Anterior cingulate cortex (tissue), 58 donors: ENCODE measurements around the gene ITCH.

Source experiments
- DNase-seq, 58 donors: peaks; one replicate each; lab custom pipeline; 2025; lab: John Stamatoyannopoulos, UW

ITCH gene

GRCh38 chr20:34522969-34523871 lies 160.1 kb downstream of the ITCH start:
- DNase-seq: peak in 36 of 58 donors; percentile 13 to 67 (median 29)

DNA sequence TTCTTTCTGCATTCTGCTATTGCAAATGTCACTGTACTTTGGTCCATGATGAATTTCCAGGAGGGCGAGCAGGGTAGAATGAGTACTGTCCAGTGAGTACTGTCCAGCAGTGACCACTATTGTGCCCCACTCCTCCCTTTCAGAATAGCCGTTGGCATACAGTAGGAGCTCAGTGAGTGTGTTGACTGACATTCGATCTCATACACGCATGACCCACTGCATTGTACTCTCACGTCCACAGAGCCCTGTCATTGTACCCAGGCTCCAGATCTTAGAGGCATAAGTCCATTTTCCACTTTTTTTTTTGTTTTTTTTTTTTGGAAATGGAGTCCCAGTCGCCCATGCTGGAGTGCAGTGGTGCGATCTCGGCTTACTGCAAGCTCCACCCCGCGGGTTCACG lies 161.4 kb downstream of the ITCH start:
- DNase-seq: peak in 2 of 58 donors; percentile 23 to 64

DNA sequence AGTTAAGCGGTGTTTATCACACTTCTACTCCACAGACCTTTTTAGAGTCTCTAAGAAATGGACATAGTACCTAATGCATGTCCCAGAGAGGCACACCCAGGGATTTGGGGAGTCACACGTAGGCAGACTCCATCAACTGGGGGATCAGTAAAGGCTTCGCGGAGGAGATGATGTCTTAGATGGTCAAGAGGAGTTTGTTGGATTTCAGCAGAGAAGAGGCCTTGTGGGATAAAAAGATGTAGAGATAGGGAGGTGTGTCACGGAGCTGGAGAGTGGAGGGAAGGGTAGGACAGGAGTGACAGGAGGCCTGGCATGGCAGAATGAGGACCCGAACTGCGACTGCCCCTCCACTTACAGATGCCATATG lies 162.3 kb downstream of the ITCH start:
- DNase-seq: peak in 1 of 58 donors; percentile 30

DNA sequence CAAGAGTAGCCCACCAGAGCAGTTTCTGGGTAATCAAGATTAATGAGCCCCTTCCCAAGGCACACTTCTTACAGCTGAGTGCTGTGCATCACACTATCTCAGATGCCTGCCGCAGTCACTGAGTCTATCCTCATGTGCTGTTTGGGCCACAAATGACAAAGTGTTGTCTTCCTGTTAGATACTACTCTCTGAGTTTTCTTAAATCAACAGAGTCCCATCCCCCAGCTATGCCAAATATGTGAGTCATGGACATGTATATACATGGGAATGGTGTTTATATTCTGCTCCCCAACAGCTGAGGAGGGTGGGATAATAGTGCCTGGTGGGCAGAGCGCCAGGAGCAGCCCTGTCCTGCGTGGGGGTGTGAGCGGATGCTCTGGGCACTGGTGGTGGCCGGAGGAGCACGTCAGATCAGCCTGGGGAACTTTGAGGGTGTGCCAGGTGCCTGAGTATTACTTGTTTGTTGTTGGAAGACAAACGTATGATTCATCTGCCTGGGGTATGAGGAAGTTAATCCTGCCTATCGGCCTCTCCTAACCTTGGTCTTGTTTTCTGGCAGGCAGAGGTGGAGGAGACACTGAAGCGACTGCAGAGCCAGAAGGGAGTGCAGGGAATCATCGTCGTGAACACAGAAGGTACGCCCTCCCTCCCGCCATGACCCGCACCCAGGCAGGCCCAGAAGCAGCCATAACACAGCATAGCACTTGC lies 162.8 kb downstream of the ITCH start:
- peak in 31 of 58 donors; percentile 8 to 83 (median 44) for DNase-seq

- no peak for DNase-seq
These were observed 163.4 kb downstream of the ITCH start for GRCh38 chr20:34526466-34526865.

DNA sequence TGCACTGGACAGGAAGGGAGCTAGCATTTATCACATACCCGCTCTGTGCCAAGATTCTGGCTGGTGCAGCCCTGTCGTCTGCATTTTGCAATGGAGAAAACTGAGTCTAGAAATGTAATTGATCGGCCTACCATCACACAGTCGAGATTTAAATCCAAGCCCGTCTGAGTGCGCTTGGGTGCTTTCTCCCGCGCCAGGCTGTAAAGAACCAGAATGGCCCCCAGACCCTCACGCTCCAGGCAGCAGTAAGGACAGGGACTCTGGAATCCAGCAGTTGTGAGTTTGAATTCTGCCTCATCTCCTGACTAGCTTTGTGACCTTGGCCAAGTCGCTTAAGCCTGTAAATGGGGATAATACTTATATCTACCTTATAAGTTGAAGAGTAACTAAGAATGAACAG lies 163.9 kb downstream of the ITCH start:
- DNase-seq: no peak

DNA sequence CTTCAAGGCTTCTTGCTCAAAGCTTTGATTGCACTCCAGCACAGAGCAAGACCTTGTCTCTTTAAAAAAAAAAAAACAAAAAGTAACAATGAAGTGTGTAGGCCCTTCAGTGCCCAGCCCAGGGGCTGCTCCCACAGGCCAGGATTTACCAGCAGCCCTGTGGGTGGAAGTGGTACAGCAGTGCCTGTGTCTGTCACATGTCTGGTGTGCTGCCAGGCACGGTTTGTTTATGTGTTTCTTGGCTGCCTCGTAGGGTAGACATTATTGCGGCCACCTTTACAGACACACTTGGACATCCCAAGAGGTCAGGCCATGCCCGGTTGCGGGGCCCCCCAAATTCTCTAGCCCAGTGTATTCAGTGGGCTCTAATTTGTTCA lies 165.8 kb downstream of the ITCH start:
- peak in 37 of 58 donors; percentile 10 to 72 (median 30) for DNase-seq

DNA sequence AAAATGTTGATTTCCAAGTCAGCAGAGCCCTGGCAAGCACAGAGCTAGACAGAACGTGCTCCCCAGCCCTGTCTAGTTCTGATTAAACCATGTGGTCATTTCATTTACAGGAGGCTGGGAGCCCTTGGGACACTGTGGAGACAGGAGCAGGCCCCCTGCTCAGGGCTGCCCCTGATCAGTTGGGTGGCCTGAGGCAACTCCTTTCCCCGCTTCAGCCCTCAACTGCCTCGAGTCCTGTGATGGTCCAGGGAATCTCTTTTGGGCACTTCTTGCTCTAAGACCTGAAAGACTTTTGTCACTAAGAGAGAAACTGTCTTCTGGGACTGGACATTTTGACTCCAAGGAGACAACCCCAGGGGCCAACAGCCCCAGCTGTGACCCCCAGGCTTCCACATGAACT lies 166.7 kb downstream of the ITCH start:
- DNase-seq: no peak

DNA sequence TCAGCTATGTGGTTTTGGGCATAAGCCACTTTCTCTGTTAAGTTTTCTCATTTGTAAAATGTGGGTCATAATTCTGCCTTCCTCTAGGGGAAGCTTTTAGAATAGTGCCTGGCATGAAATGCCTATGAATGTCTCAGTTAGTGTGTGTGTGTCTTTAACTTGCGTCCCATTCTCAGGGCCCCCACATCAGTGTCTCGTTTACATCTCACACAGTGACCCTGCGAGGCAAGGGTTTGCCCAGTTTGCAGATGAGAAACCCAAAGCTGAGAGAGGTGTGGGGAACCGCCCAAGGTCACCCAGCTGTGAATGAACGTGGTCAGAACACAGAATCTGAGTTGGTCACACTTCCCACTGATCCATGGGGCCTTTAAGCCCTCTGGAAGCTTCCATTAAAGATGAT lies 167.3 kb downstream of the ITCH start:
- DNase-seq: no peak

GRCh38 chr20:34531608-34532265 lies 168.7 kb downstream of the ITCH start:
- no peak for DNase-seq

DNA sequence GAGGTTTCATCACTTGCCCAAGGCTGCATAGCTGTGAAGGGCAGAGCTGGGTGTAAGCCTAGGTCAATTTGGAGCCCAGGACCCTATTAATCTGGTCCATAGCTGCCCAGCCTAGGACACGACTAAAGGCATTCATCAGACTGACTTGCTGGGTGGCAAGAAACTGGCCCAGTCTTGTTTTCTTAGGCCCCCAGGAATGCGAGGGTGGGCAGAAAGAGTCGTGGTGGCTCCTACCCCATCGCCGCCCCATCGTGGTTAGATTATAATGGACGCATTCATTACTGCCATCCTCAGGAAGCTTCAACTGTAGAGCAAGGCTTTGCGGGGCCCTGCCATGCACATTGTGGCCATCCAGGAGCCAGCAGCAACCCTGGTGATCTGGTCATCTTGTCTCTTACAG lies 169.2 kb downstream of the ITCH start:
- DNase-seq: peak in 1 of 58 donors; percentile 18

- DNase-seq: no peak
These were observed 169.7 kb downstream of the ITCH start for GRCh38 chr20:34532756-34533155.

GRCh38 chr20:34534391-34535165 lies 171.5 kb downstream of the ITCH start:
- no peak for DNase-seq

- DNase-seq: peak in 10 of 58 donors; percentile 11 to 38 (median 18)
These were observed 172.3 kb downstream of the ITCH start for GRCh38 chr20:34535301-34535840.

- DNase-seq: peak in 1 of 58 donors; percentile 38
These were observed 172.8 kb downstream of the ITCH start for GRCh38 chr20:34535857-34536256.

DNA sequence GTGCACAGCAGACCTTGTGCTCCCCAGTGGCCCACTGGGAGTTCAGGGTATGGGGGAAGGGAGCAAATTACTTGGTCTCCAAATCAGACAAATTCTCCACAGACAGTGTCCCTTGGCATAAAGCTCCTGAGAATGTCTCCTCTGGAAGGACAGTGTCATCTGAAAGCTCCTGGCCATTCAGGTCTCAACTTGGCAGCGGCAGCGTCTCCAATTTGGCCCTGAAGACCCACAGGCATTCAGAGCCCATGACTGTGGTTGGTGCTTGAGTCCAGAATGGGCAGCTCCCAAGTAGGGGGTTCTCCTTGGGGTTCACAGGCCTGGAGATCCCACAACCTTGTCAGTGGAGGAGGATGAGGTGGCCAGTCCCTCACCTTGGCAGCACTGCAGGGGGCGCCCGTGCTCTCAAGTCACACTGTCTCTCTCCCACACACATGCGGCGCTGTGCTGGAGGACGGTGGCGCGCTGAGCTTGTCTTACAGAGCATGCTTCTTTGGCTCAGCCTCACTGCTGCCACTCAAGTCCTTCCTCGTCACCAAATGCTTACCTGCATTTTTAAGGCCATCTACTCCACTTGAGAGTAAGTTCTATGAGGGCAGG lies 173.8 kb downstream of the ITCH start:
- DNase-seq: peak in 31 of 58 donors; percentile 9 to 62 (median 28)

DNA sequence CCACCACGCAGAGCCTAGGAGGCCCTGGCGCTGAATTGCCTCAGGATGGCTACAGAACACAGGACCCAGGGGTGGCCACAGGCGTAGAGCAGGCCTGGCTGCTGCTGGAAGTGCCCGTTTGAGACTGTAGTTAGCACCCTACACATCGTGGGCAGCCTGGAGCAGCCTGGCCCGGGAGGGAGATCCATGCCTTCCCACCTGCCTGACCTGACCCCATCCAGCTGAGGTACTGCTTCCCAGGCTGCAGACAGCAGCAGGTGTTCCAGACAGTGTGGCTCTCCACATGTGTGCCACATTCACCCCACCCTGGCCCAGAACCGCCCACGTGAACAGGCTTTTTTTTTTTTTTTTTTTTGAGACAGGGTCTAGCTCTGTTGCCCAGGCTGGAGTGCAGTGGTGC lies 174.6 kb downstream of the ITCH start:
- no peak for DNase-seq

- DNase-seq: peak in 19 of 58 donors; percentile 7 to 62 (median 27)
These were observed 175.6 kb downstream of the ITCH start for GRCh38 chr20:34538671-34539123.

- no peak for DNase-seq
These were observed 176.7 kb downstream of the ITCH start for GRCh38 chr20:34539756-34540155.
